ENCODE measurements around the gene PLXNA2.

DNA sequence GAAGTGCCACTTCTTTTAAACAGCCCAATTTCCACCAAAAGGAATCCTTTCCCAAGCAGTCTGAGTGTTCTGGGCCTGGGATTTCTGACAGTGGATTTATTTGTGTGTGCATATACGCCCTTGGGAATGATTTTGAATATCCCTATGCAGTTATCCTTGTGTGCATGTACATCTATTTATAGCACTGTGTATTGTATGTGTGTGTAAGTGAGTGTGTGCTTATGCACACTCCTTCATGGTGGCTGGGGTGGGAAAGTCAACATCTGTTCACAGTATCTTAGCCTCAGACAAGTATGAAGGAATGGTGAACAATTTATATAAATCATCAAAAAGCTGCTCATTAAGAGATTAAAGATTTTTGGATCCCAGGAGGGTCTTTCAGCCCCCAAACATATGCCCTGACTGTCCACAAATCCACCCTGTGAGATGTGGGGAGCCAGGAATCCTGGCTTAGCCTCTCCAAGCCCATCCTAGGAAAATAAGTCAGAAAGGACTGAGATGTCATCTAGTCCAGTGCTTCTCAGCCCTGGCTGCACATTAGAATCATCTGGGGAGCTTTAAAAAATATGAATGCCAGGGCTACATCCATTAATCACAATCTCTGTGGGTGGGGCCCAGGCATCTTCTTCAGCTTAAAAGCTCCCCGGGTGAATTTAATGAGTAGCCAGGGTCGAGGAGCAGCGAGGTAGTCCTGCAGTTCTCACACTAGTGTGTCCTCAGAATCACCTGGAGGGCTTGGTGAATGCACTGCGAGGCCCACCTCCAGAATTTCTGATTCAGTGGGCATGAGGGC lies 101.4 kb downstream of the PLXNA2 start:
- TF ChIP-seq EZH2phosphoT487 (IDR thresholded peaks at IDR 0.05; ENCODE audit: insufficient read depth, low read depth) = no peak
- TF ChIP-seq EZH2 (IDR thresholded peaks at IDR 0.05; ENCODE audit: insufficient read depth, poor library complexity, severe bottlenecking) = no peak
